Measurements from ENCODE around the gene PSME3IP1.

GRCh38 chr16:57213462-57213861 is 27.6 kb upstream of the PSME3IP1 start:
- no peak for TF ChIP-seq CTCF (conservative IDR thresholded peaks at IDR 0.05)
- TF ChIP-seq ZFX (IDR thresholded peaks at IDR 0.05): no peak
